CD4-positive, alpha-beta T cell treated with Interleukin-12 subunit alpha and Interleukin-12 subunit beta, for 1 hour (primary cell): Measurements from ENCODE around the gene MRPS15.

Source experiments
- DNase-seq: peaks from one replicate; pipeline ENCODE4 v3.0.0-alpha.2; 2020

Gene MRPS15

DNA sequence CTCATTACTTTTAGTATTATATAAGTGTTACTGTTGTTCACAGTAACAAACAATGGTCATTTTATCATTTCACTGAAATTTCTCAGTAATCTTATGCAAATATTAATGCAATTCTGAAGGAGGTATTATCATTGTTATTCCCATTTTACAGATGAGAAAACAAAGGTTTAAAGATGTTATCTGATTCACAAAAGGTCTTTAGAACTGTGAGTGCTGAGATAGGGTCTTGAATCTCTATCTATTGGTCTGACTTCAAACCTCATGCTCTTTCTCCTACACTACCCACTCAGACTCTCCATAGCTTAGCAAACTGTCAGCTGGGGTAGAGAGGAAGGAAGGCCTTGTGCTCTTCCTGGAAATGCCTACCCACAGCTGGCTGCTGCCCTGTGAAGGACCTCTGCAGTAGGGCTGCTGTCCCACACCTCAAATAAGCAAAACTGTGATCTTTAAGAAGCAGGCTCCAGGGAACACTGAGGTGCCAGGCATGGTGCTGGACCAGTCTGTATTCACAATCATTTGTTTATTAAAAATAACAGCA is 7.7 kb downstream of the MRPS15 start:
- no peak for DNase-seq

- no peak for DNase-seq
Measured at GRCh38 chr1:36455386-36455785, 8.8 kb downstream of the MRPS15 start.

- no peak for DNase-seq
Measured at GRCh38 chr1:36453600-36454388, 10.4 kb downstream of the MRPS15 start.

DNA sequence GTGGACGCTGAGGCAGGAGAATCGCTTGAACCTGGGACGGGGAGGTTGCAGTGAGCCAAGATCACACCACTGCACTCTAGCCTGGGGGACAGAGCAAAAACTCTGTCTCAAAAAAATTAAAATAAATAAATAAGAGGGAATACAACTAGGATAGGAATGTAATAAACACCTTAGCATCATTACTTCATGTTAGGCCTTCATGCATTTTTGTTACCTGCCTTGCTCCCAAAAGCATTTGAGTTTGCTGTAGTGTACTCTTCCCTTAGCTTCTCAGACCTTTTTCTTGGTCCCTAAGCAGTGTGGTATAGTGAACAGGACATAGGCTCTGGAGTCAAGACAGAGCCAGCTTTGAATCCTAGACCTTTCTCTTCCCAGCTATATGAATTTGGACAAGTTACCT is 11.1 kb downstream of the MRPS15 start:
- no peak for DNase-seq

DNA sequence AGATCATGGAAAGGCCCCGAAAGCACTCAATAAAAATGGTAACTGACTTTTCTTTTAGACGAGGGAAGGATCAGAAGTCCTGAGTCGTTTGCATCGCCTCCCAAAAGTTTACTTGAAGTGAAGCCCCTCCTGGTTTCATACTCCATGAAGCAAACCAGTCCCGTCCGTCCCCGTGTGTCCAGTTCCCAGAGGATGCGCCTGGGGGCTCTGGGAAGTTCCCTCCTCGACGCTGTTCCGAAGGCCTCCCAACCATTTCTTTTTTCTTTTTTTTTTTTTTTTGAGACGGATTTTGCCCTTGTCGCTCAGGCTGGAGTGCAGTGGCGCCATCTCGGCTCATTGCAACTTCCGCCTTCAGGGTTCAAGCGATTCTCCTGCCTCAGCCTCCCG is 13.3 kb downstream of the MRPS15 start:
- DNase-seq: no peak

DNA sequence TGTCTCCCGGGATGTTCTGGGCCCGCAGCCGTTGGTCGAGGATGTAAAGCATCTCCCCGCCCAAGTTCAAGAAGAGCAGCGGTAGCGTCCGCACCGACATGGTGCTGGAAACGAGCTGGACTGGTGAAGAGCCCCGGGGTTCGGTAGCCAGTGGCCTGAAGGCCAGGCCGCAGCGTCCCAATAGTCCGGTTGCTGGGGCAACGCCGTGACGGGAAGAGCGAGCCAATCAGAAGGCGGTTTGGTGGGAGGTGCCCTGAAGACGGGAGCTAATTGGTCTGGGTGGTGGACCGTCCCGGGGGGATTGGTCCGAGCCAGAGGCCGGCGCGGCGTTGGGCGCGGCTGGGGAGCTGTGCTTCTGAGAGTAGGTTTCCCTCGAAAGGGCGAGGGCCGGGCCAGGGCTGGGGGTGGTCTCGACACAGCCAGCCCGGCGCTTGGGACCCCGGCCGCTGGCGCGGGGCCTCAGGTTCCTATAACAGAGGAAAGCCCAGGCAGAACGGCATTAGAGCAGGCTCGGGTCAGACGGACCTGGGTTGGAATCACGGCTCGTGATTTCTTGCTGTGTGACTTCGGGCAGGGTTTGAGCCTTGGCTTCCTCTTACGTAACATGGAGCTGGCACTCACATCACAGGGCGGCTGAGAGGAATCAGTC is 13.8 kb downstream of the MRPS15 start, which contains the start of gene OSCP1:
OSCP1 (minus strand) TSS at position 182 of the 649 bp plus-strand sequence; CDS start at position 100, 82 bp downstream.
- peak; percentile 92 for DNase-seq

DNA sequence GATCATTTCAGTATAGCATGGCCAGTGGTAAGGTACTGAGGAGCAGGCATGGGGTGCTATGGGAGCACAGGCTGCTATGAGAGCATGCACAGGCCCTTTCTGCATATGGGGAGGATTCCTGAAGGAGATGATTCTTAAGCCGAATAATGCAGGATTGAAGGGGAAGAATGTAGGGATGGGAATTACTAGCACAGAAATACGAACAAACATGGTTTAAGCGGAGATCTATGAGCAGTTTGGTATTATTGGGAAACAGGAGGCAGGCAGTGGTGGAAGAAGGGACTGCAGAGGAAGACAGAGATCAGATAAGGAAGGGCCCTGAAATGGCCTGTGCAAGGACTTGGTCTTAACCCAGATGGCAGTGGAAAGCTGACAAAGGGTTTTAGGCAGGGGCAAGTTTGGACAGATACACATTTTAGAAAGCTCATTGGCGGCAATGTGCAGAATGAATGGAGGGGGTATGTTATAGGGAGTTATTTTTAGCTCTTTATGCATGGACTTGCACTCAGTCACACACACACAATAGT is 15.6 kb downstream of the MRPS15 start:
- no peak for DNase-seq

DNA sequence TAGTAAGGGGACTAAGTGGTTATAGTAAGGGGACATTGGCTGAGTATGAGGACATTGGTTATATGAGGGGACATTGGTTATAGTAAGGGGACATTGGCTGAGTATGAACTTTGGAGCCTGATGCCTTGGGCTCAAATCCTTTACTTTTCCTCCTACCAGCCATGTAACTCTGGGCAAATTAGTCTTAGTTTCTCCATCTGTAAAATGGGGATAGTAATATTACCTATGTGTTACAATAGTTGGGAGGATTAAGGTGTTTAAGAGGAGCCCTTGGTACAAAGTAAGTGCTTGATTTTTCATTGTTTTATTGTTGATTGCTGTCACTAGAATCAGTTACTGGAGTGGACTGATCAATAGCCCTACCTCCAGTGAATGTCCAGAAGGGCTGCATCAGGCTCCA is 16.7 kb downstream of the MRPS15 start:
- no peak for DNase-seq

DNA sequence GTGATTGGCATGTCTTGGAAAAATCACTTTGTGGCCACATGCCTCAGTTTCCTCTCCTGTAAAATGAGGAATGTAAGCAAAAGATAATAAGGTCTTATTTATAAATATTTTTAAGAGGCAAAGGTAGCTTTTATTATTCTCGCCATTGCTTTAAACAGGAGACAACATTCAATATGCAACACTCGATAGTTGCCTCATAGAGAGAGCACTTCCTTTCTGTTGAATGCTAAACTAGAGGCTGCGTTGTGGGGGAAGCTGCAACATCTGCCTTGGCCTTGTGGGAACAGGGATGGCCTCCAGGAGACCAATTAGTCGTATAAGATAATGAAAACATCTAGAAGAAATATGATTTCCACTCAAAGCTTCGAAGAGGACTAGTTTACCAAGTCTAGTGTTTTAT is 17.4 kb downstream of the MRPS15 start:
- no peak for DNase-seq

DNA sequence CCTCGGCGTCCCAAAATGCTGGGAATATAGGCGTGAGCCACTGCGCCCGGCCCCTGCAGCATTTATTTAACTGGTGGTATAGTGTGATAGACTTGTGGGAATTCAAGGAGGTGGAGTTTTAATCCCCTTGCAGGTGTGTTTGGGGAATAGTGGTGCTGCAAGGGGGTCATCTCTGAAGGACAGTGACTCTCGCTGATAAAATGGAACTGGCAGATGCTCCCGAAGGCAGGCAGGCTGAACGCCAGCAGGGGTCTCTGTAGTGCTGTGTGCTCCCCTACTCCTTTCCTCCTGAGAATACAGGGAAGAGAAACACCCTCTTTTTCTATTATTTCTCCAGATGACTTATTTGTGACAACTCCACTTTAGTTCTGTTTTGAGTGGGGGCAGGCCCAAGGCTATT is 17.9 kb downstream of the MRPS15 start:
- no peak for DNase-seq

DNA sequence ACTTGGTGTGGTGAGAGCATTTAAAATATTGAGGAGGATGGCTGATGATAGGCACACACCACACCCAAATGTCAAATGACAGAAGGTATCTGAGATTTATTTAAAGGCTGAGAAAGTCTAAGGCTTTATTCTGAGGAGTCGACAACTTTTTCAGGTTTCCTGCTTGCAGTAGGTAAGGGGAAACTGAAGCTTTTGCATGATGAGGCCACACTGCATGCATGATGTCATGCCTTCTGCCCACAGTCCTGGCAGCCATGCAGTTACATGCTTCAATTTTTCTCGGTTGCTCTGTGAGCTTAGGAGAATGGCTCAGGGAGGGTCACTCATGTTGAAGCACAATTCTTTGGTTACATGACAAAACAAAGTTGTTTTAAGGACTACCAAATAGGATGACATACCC is 20.9 kb downstream of the MRPS15 start:
- no peak for DNase-seq

DNA sequence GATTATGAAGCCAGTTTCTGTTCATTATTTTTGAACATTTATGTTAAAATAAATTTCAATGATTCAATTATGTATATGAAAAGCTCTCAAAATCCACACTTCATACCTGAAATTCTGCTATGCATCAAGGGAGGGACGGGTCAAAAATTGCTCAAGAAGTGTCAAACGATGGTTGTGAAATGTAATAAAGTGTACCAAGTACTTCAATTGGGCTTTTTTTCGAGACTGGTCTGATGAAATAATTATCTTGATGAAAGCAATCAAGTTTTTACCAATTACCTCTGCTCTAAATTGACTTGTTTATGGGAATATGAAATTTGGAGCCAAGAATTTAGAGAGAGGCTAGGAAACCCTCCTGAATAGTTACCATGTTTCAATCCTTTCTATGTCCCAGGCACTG is 21.8 kb downstream of the MRPS15 start:
- DNase-seq: no peak

DNA sequence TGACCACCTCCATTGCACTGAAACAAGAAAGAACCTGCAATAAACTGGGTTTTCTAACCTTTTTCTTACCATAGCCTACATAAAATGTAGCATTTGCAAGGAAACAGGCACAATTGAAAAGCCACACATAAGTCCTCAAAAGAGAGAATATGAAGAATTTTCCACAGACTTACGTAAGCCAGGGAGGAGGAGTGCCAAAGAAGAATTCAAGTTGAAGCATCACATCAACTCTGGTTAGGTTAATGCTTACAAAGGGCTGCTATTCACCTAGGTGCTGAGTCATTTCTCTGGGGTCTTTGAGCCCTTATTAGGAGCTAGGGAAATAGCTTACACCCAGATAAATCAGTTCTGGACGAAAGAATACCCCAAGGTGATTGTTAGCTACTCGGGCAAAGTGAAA is 23.5 kb downstream of the MRPS15 start:
- no peak for DNase-seq

- DNase-seq: no peak
Measured at GRCh38 chr1:36440044-36440443, 24.1 kb downstream of the MRPS15 start.

DNA sequence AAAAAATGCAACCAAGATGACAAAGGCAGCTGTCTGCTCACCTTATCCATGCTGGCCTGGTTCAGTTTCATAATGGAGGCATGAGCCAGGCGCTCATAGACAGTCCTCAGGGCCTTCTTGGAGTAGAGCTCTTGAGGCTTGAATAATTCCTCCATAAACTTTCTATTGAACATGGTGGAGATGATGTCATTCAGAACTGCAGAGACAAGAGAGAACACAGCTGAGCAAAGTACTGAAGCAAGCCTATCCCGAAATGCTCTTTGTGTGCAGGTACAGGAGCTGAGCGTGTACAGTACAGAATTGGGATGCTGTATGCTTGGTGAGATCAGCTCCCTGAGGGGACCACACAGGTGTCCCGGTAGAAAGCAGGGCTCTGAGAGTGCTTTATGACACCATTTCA is 25.5 kb downstream of the MRPS15 start:
- no peak for DNase-seq

DNA sequence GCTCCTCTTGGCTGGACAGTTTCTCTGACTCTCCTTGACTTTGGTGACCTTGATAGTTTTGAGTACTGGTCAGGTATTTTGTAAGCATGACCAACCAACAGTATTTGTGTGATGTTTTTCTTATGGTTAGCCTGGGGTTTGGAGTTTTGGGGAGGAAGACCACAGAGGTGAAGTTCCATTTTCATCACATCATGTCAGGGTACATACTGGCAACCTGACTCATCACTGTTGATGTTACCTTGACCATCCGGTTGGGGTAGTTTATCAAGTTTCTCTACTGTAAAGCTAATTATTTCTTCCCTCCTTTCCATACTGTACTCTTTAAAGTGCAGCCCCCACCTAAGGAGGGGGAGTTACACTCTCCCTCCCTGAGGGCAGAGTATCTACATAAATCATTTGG is 27.4 kb downstream of the MRPS15 start:
- DNase-seq: no peak

DNA sequence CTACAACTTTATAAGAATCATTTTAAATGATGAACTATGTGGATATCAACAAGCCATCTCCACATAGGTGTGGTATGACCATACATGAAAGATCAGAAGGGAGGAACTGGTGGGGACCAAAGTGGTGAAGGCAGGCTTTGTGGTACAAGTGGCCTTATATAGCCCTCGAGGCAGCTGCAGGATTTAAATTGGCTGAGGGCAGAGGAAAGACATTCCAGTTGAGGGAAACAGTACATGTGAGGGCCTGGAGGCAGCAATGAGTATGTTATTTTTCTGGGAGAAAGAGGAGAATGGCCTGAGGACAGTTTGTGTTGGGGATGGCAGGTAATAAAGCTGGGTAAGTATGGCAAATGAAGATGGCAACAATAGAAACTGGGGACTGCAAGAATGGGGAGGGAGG is 31.1 kb downstream of the MRPS15 start:
- DNase-seq: no peak

- no peak for DNase-seq
Measured at GRCh38 chr1:36432616-36433015, 31.6 kb downstream of the MRPS15 start.

GRCh38 chr1:36425791-36426190 is 38.4 kb downstream of the MRPS15 start:
- no peak for DNase-seq

DNA sequence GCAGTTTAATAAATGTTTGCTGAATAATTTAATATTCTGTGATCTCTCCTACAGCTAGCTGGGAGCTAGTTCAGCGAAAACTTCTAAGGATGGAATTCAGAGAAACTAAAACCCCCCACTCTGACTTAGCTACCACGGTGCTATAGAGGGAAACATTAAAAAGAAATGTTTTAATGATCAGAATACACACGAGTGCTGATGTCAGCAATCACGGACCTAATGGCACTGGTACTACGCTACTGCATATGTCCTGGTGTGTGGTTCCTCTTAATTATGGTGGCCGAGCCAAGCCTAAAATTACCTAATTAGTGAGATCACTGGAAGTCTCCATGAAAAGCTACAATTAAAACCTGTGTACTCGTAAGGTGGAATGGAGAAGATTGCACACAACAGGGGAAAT is 42.5 kb downstream of the MRPS15 start:
- DNase-seq: no peak

GRCh38 chr1:36420836-36421317 is 43.3 kb downstream of the MRPS15 start:
- DNase-seq: peak; percentile 89

DNA sequence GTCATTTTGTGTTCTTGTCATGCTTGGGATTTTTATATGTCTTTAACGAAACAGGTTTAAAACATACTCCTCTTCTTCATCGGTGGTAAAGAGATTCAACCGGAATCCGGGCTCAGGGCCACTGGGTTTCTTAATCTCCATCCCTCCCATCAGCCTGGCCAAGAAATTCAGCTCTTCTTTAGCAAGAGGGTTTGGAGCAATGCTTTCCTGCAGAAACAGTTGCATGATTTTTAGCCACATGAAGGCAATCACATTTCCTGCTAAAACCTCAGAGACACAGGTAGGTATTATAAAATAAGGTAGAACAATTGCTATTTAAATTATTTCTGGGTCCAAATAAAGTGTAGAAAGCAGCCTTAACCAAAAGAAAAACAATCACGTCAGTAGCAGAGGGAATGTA is 43.8 kb downstream of the MRPS15 start:
- no peak for DNase-seq

DNA sequence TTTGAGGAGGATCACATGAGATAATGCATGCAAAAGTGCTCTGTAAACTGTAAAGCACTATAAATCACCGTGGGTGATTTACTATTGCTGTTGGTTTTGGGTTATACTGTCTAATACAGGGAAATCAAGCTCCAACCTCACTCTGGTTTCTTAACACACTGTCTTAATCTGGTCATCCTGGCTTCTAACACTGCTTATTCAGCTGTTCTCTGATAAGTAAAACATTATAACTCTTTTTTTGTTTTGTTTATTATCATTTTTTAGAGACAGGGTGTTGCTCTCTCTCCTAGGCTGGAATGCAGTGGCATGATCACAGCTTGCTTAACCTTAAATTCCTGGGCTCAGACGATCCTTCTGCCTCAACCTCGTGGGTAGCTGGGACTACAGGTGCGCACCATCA is 44.6 kb downstream of the MRPS15 start:
- no peak for DNase-seq

DNA sequence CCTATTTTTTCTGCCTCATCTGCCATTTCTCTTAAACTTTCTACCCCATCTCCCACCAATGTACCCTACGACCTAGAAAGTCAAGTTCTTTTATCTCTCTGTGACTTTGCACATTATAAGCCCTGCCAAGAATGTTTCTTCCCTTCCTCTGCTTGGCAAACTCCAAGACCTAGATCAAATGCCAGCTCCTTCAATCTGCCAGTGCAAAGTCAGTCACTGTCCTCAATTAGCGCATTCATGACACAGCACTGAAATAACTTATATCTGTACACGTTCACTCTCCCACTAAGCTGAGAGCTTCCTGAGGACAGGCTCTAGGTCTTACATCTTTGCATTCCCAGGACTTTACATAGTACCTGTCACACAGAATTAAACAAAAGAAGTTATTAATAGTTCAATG is 45.0 kb downstream of the MRPS15 start:
- no peak for DNase-seq
